Hepatocyte (in vitro differentiated cells): ENCODE results near the gene LST1.
"Not testable (repeated sequence)": the region's sequence is repeated elsewhere in the genome, so short reads cannot be mapped to it uniquely, and the experiment has no call there.

Source experiments
- CTCF ChIP-seq: fragments of 200-600 bp; sonication (generic); IDR thresholded peaks from 2 replicates; pipeline ENCODE4 v1.5.1; 2016; ENCODE audit warnings: antibody characterized with exemption, mild to moderate bottlenecking; ENCODE audit not compliant: poor library complexity
- EZH2 ChIP-seq: fragments of 200-600 bp; sonication (generic); IDR thresholded peaks from 2 replicates; pipeline ENCODE4 v1.6.1; 2016; ENCODE audit warnings: antibody characterized with exemption, mild to moderate bottlenecking, borderline replicate concordance

DNA sequence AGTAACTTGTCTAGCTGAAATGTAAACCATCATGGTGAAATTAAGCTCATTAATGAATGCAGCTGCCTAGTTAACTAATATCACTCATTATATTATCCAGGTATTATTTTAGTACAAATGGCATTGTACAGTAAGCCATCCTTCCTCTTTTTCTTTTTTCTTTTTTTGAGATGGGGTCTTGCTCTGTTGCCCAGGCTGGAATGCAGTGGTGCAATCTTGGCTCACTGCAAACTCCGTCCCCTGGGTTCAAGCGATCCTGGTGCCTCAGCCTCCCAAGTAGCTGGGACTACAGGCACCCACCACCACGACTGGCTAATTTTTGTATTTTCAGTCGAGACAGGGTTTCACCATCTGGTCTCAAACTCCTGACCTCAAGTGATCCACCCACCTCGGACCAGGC is 4.6 kb downstream of the LST1 start:
- TF ChIP-seq EZH2, CTCF: not testable (repeated sequence)
